OCI-M2 (cell line): ENCODE results near the gene SPTAN1.
"Not testable (repeated sequence)": the region's sequence is repeated elsewhere in the genome, so short reads cannot be mapped to it uniquely, and the experiment has no call there.

ENCODE experiments used
- DNase-seq: peaks from one replicate; lab custom pipeline; 2025; ENCODE audit not compliant: unreplicated experiment; lab: John Stamatoyannopoulos, UW

Gene SPTAN1

GRCh38 chr9:128631636-128632035, 79.2 kb downstream of the SPTAN1 start:
- DNase-seq: no peak

GRCh38 chr9:128632066-128632465, 79.7 kb downstream of the SPTAN1 start:
- DNase-seq: no peak

- no peak for DNase-seq
Measured at GRCh38 chr9:128632486-128632885, 80.1 kb downstream of the SPTAN1 start.

DNA sequence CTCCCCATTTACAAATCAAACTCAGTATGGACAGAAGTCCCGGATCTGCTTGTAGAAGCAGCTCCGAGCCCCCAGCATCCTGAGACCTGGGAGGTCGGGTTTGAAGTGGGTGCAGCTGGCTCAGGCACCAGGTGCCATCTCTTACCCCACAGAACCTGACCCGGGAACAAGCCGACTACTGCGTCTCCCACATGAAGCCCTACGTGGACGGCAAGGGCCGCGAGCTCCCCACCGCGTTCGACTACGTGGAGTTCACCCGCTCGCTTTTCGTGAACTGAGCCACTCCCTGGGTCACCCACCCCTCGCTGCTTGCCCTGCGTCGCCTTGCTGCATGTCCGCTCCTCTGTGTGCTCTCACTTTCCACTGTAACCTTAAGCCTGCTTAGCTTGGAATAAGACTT, 80.7 kb downstream of the SPTAN1 start:
- DNase-seq: no peak

DNA sequence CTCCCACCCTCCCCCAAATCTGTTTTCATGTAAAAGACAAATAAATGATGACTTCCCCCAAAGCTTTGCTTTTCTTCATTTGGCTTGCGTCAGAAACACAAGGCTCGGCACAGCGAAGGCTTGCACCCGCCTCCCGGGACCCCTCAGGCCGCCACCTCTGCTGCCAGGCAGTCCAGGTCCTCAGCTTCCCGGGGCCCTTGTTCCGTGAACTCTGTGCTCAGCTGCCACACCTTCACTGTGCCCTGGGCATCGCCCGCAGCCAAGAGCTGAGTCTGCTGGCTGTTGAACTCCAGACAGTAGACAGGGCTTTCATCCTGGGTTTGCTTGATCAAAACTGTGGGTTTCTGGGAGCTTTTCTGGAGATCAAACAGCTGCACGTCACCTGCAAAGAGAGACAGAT, 81.2 kb downstream of the SPTAN1 start:
- DNase-seq: no peak

GRCh38 chr9:128634111-128634510, 81.7 kb downstream of the SPTAN1 start:
- no peak for DNase-seq

- no peak for DNase-seq
Measured at GRCh38 chr9:128634651-128635262, 82.4 kb downstream of the SPTAN1 start.

- DNase-seq: no peak
Measured at GRCh38 chr9:128635266-128636023, 83.1 kb downstream of the SPTAN1 start.

DNA sequence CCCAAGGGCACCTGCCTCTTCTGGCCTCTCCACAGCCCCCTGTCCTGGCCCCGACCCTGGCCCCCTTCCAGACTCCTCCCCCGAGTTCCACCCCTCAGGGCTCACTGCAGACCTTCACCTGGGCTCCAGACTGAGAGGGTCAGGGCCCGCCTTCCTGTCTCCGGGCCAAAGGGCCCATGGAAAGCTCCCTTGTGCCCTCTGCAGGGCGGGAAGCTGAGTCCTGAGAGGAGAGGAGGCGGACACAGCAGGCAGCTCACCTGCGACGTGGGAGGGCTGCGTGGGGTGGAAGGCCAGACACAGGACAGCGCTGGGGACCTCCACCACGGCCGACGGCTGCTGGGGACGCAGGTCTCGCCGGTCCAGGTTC, 83.6 kb downstream of the SPTAN1 start:
- no peak for DNase-seq

- no peak for DNase-seq
Measured at GRCh38 chr9:128636556-128637530, 84.5 kb downstream of the SPTAN1 start.

DNA sequence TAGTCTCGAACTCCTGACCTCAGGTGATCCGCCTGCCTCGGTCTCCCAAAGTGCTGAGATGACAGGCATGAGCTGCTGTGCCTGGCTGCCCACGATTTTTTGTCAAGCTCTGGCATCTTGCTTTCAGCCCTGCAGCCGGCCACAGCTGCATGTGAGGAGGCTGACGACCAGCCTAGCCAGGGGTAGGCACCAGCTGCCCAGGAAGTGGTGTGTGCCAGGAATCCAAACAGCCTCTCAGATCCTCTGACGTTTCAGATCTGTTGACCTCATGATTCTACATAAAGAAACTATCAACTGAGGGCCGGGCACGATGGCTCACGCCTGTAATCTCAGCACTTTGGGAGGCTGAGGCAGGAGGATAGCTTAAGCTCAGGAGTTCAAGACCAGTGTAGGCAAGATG, 85.3 kb downstream of the SPTAN1 start:
- DNase-seq: no peak

DNA sequence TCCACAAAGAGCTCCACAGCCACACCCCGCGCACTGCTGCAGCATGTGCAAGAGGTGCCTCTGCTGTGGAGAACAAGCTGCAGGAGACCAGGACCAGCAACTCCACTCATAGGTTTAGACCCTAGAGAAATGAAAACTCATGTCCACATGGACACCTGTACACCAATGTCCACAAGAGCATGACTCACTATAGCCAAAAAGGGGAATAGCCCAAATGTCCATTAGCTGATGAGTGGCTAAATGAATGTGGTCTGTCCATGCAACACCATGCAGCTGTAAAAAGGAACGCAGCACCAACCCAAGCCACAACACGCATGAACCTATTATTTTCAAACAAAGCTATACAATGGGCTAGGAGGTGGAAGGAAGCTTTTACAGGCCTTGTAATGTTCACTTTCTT, 86.2 kb downstream of the SPTAN1 start:
- no peak for DNase-seq

DNA sequence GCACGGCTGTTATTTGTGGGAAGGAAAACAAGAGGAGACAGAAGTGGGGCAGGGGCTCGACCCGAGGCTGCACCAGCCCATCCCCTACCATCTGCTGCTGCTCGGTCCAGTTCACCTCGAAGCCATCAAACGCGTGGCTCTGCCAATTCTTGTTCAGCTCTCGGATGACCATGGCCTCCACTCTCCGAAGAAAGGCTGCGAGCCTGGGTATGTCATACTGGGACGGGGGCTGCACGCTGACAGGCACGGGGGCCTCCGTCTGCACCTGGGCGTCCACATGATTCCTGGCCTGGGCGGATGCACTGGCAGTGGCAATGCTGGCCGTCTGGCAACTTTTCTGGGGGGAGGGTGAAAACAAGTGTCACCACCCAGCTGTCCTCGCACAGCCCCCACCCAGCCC, 88.2 kb downstream of the SPTAN1 start:
- DNase-seq: no peak

- DNase-seq: no peak
Measured at GRCh38 chr9:128642675-128643245, 90.4 kb downstream of the SPTAN1 start.

DNA sequence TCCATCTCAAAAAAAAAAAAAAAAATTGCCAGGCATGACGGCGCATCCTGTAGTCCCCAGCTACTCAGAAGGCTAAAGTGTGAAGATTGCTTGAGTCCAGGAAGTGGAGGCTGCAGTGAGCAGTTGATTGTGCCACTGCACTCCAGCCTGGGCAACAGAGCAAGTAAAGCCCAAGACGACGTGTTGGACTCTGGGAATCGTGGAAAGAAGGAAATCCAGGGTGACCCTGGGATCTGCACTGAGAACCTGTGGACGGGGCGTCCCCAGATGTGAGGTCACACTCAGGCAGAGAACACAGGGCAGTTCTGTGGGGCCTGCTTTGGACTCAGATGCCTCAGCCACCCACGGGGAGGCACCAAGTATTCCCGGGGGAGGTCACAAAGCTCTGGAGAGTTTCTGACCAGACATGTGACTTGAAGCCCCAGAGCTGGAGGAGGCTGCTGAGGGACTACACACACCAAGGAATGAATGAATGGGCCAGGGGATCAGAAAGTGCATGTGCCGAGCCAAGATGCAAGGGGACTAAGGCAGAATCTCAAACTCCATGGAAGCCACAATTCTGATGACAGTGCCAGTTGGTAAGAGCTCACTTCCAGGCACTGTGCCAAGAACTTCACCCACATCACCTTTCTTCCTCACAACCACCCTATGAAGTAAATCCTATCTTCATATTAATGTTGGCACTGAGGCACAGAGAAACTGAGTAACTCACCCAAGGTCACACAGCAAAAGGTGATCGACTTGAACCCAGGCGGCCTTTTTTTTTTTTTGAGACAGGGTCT, 91.3 kb downstream of the SPTAN1 start:
- DNase-seq: no peak

DNA sequence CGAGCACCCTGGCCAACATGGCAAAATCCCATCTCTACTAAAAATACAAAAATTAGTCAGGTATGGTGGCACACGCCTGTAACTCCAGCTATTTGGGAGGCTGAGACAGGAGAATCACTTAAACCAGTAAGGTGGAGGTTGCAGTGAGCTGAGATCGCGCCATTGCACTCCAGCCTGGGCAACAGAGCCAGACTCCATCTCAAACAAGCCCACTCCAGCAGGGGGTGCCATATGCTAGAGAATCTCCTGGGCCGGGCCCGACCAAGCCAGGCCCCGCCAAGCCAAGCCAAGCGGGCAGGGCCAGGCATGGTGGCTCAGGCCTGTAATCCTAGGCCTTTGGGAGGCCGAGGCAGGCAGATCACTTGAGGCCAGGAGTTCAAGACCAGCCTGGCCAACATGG, 95.8 kb downstream of the SPTAN1 start:
- not testable (repeated sequence) for DNase-seq

GRCh38 chr9:128651798-128652197, 99.4 kb downstream of the SPTAN1 start:
- DNase-seq: no peak

- no peak for DNase-seq
Measured at GRCh38 chr9:128653908-128654307, 101.5 kb downstream of the SPTAN1 start.

DNA sequence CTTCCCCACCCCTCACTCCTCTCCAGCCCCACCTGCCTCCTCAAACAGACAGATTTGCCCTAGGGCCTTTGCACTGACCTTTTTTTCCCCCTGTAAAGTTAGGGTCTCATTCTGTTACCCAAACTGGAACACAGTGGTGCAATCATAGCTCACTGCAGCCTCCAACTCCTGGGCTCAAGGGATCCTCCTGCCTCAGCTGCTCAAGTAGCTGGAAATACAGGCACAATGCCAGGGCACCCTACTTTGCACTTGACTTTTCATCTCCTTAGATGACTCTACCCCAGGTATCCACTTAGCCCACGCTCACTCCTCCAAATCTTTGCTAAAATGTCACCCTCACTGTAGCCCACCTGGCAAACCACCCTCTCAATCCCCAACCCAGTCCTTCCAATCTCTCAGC, 102.1 kb downstream of the SPTAN1 start:
- no peak for DNase-seq
